Kidney (tissue), 14 donors: ENCODE results near the gene ZMYM1. TPM values are rescaled to one million over a fixed set of nuclear protein-coding genes. Genes with fewer than 3 reads are reported as not detected.
"Not testable (repeated sequence)": the region's sequence is repeated elsewhere in the genome, so short reads cannot be mapped to it uniquely, and the experiment has no call there.

ENCODE experiments used
- DNase-seq, 5 donors: peaks; one replicate each; pipeline ENCODE4 v3.0.0-alpha.2; 2013 to 2020
- FAIRE-seq: peaks from 2 replicates; lab custom pipeline; 2012; peaks lifted over from hg19 to GRCh38; lab: Jason Lieb, UNC
- H3K27ac ChIP-seq, 2 donors: one replicate each; pipeline ENCODE4 v1.7.0; 2013; ENCODE audit warnings: low read depth in 2 of 2, low read length in 2 of 2, inconsistent platforms in 1 of 2
- H3K27me3 ChIP-seq: one replicate; pipeline ENCODE4 v1.7.1; 2013; ENCODE audit warnings: low read length, inconsistent platforms; ENCODE audit not compliant: control insufficient read depth, insufficient read depth
- H3K36me3 ChIP-seq, 3 donors: one replicate each; pipeline versions ENCODE4 v1.7.0 to v1.7.1; 2013; ENCODE audit warnings: low read length in 3 of 3, control low read depth in 1 of 3, inconsistent platforms in 1 of 3; ENCODE audit not compliant: insufficient read depth in 3 of 3, control insufficient read depth in 2 of 3
- H3K4me1 ChIP-seq, 3 donors: one replicate each; pipeline versions ENCODE4 v1.7.0 to v1.7.1; 2013; ENCODE audit warnings: low read length in 3 of 3, inconsistent platforms in 1 of 3, low read depth in 1 of 3; ENCODE audit not compliant: control insufficient read depth in 2 of 3, insufficient read depth in 2 of 3
- H3K4me3 ChIP-seq, 3 donors: one replicate each; pipeline versions ENCODE4 v1.7.0 to v1.8.1; 2013; ENCODE audit warnings: low read length in 3 of 3, control low read depth in 1 of 3, inconsistent platforms in 1 of 3
- H3K9ac ChIP-seq, 3 donors: one replicate each; pipeline versions ENCODE4 v1.7.0 to v1.7.1; 2013; ENCODE audit warnings: low read length in 3 of 3, control low read depth in 1 of 3, inconsistent platforms in 1 of 3
- H3K9me3 ChIP-seq, 3 donors: one replicate each; pipeline versions ENCODE4 v1.7.0 to v1.7.1; 2013; ENCODE audit warnings: low read length in 3 of 3, control low read depth in 1 of 3, inconsistent platforms in 1 of 3; ENCODE audit not compliant: control insufficient read depth in 2 of 3, insufficient read depth in 1 of 3
- CTCF ChIP-seq: IDR thresholded peaks from 3 replicates; pipeline ENCODE4 v1.5.1; 2012; ENCODE audit warnings: mild to moderate bottlenecking, moderate library complexity, borderline replicate concordance; ENCODE audit not compliant: insufficient read depth; ENCODE audit errors: extremely low read depth
- intact Hi-C: fragments of 100-400 bp; cut with DNase I; formaldehyde crosslinking; loops from one replicate; pipeline ENCODE4 v1.11.1; 2022
- polyA plus RNA-seq: library from polyadenylated mRNA; stranded (reverse); fragments of 350-450 nt; fragmentation: Illumina TruSeq; extraction: RNeasy Lipid Tissue Mini Kit (QIAGEN cat#74804); gene quantifications from one replicate; pipeline ENCODE4 v1.2.3, GENCODE V29; 2014; ENCODE audit warnings: low read depth, low replicate concordance; ENCODE audit not compliant: insufficient read depth
- total RNA-seq: library from RNA; stranded (reverse); fragmentation: NEBNext Ultra II Directional; extraction: Animal tissue kit (Norgen Biotek cat#: 25700); gene quantifications from one replicate; pipeline ENCODE4 v1.2.1, GENCODE V29; 2021
- donor health status: control.
- donor health status: control.
- donor health status: control.
- donor health status: control.
- donor health status: control.
- donor health status: DM: yes; HTN: yes; CAD: no.
- donor health status: Normal renal cell carcinoma (clear cell type).

ZMYM1 gene
- total and polyA plus RNA-seq, 2 donors from 2014 or later, result 2.9 to 18.9 TPM

- no peak overlapping the region for H3K4me3 ChIP-seq
- no peaks in the 10 kb centered on the region for H3K36me3 ChIP-seq
- H3K9ac ChIP-seq, result no peak overlapping the region
- no peaks in the 10 kb centered on the region for H3K9me3 ChIP-seq
- H3K4me1 ChIP-seq, result no peaks in the 10 kb centered on the region
- FAIRE-seq (no peak), DNase-seq (no peak)
- intact Hi-C loops, result no loop called here
- H3K27me3 ChIP-seq, result no peaks in the 10 kb centered on the region
- no peak for TF ChIP-seq CTCF
- no peak overlapping the region for H3K27ac ChIP-seq
These were observed 25.8 kb upstream of the ZMYM1 start for GRCh38 chr1:35053433-35053832.

- FAIRE-seq, DNase-seq, H3K27ac ChIP-seq, H3K9me3 ChIP-seq, intact Hi-C loops, H3K27me3 ChIP-seq, H3K4me3 ChIP-seq, H3K36me3 ChIP-seq, H3K4me1 ChIP-seq, H3K9ac ChIP-seq: not testable (repeated sequence)
These were observed 24.9 kb upstream of the ZMYM1 start for GRCh38 chr1:35054282-35054681.

- H3K9ac ChIP-seq, intact Hi-C loops, FAIRE-seq: not testable (repeated sequence)
These were observed 20.9 kb upstream of the ZMYM1 start for GRCh38 chr1:35058321-35058720.

GRCh38 chr1:35058988-35059387 is 20.2 kb upstream of the ZMYM1 start:
- Histone ChIP-seq H3K36me3 (no peaks in the 10 kb centered on the region), H3K27ac (no peak overlapping the region), H3K4me3 (no peak overlapping the region), H3K4me1 (no peaks in the 10 kb centered on the region), H3K27me3 (no peaks in the 10 kb centered on the region), H3K9ac (no peak overlapping the region), H3K9me3 (peaks cover 0 to 3% (median 0%) of the 10 kb centered on the region in 3 donors)
- DNase-seq, result no peak
- intact Hi-C loops, result no loop called here
- no peak for TF ChIP-seq CTCF
- no peak for FAIRE-seq

More at GRCh38 chr1:35058321-35058720, 20.9 kb upstream of the ZMYM1 start:
- not testable (repeated sequence) for H3K27ac ChIP-seq, H3K4me3 ChIP-seq, H3K27me3 ChIP-seq, H3K9me3 ChIP-seq, H3K36me3 ChIP-seq, H3K4me1 ChIP-seq, DNase-seq
